Stimulated activated CD4-positive, alpha-beta T cell treated with anti-CD3 and anti-CD28 coated beads, Interleukin-2, amount 100 ng/mL, for 4 hours (primary cell): ENCODE measurements around the gene ART1.
"Not testable (repeated sequence)": the region's sequence is repeated elsewhere in the genome, so short reads cannot be mapped to it uniquely, and the experiment has no call there.

Experiments
- DNase-seq: peaks from one replicate; pipeline ENCODE4 v3.0.0-alpha.2; 2020; ENCODE audit warnings: low read depth

The ART1 gene, protein sequence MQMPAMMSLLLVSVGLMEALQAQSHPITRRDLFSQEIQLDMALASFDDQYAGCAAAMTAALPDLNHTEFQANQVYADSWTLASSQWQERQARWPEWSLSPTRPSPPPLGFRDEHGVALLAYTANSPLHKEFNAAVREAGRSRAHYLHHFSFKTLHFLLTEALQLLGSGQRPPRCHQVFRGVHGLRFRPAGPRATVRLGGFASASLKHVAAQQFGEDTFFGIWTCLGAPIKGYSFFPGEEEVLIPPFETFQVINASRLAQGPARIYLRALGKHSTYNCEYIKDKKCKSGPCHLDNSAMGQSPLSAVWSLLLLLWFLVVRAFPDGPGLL

DNA sequence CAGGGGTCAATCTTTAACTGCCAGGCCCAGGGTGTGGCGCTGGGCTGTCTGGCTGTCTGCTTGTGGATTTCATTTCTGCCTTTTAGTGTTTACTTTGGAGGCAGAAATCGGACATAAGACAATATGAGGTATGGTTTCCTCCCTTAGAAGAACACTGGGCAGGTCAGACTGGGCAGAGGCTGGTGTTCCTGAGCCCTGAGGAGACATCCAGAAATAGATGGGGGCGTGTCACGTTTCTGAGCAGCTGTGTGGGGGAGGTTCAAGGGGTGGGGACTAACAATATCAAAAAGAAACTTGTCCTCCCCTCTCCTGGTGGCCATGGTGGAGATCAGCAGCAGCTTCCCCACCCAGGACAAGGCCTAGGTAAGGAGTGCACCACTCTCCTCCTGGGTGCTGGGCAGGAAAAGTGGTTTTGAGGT lies at the start of gene ART1:
Gene ART1 (plus strand): TSS at position 312 of the 419 bp plus-strand sequence. CDS start 14,086 bp downstream, outside the sequence.
- no peak for DNase-seq

DNA sequence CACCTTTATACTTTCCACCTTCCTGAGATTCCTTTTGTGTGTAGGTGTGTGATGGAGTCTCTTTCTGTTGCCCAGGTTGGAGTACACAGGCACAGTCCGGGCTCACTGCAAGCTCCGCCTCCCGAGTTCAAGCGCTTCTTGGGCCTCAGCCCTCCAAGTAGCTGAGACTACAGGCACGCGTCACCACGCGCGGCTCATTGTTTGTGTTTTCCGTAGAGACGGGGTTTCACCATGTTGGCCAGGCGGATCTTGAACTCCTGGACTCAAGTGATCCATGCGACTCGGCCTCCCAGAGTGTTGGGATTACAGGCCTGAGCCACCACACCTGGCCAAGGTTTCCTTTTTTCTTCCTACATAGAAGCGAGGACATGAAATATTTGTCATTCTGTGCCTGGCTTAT lies 47.2 kb upstream of the ART1 start:
- not testable (repeated sequence) for DNase-seq

DNA sequence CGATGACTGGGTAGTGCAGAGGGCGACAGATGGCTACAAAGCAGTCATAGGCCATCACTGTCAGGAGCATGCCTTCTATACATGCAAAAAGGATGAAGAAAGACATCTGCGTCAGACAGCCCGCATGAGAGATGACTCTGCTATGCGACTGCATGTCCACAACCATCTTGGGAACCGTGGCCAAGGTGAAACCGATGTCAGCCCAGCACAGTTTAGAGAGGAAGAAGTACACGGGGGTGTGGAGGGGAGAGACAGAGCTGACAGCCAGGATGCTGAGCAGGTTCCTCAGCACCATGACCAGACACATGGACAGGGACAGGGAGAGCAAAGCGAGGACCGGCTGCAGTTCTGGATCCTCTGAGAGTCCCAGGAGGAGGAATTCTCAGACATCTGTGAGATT lies 44.7 kb upstream of the ART1 start:
- not testable (repeated sequence) for DNase-seq

DNA sequence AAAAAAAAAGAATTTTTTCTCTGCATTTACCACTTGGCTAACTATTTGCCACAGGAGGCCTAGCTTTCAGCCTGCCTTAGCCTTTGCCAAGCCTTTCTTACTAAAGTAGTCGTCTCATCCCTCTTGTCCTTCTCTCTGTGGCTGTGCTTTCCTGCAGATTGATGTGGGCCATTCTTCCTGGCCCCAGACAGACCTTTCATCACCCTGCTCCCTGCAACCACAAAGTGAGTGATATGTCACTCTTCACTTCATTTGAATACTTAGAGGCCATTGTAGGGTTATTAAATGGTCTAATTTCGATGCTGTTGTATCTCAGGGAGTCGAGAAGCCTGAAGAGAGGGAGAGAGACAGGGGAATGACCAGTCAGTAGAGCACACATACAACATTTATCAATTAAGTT lies 40.8 kb upstream of the ART1 start:
- DNase-seq, result no peak

DNA sequence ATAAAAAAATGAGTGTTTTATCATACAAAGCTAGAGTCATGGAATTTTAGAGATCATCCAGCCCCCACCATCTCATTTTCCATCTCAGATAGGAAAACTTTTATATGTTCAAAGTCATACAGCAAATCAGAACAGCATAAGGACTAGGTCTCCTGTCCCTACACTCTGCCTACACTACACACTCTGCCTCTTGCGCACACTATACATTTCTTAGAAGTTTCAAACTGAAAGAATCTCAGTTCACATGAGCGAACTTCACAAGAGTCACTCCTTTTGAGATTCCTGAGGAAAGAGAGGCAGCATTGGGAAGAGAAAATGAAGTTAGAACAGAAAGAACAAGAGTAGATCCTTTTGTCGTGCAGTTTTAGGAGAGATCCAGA lies 39.7 kb upstream of the ART1 start:
- DNase-seq, result no peak

DNA sequence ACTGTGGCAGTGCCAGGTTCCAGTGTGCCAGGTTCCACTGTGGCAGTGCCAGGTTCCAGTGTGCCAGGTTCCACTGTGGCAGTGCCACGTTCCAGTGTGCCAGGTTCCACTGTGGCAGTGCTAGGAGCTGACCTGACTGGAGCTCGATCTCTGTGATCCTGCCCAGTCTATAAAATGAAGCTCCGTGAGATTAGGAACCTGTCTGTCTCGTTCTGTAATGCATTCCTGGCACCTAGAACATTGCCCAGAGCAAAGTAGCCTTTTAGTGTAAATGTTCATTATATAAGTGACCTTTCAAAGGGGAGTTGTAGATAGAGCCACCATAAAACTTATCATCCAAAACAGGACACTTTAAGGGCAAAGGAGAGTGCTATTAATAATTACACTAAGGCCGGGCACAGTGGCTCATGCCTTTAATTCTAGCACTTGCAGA lies 39.1 kb upstream of the ART1 start:
- DNase-seq, result no peak

DNA sequence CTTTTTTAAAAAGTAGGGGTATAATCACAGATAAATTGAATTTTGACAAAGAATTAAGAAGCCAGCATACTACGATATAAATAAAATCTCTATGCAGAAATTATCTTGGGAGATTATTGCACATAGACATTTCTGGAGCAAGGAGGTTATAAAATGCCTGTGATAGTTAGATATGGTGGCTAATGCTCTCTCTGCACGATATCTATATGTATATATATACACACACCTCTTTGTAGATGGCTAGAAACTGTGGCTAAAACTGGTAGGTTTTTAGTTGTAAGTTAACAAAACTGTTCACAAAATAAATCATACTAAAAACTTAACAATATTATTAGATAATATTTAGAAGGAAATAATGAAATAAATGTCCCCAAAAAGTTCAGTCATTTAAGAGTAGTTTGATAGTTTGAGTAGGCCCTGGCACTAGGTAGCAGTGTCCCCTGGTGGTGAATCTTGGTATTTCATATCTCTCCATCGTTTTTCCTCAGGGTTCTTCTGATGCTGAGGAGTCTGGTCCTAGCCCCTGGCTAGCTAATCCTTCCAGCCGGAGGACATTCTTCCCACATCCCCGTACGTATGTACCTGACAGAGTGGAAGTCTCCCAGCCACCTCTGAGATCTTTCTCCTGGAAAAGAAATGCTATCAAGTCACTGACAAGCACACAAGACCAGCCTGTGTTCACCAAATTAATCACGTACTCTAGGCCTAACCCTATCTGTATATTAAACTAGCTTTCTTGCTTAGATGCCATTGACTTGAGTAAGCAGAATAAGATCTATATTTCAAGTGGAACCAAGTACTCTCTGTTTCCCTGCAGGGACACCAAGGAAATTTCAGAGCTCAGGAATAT lies 35.3 kb upstream of the ART1 start:
- DNase-seq, result peak; percentile 16

DNA sequence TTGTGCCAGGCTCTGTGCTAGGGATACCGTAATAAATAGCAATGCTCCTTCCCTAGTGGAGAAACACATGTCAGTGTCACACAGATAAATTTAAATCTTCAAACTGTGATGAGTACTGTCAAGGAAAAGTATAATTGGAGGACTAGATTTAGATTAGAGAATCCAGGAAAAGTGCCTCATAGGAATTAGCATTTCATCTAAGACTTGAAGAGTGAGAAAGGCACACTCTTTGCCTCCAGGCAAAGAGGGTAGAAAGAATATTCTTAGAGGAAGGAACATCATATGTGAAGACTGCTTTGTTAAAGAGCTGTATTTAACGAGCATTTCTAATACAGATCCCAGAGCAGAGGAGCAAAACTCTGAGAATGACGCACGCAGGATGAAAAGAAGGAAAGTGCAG lies 34.1 kb upstream of the ART1 start:
- DNase-seq, result no peak

DNA sequence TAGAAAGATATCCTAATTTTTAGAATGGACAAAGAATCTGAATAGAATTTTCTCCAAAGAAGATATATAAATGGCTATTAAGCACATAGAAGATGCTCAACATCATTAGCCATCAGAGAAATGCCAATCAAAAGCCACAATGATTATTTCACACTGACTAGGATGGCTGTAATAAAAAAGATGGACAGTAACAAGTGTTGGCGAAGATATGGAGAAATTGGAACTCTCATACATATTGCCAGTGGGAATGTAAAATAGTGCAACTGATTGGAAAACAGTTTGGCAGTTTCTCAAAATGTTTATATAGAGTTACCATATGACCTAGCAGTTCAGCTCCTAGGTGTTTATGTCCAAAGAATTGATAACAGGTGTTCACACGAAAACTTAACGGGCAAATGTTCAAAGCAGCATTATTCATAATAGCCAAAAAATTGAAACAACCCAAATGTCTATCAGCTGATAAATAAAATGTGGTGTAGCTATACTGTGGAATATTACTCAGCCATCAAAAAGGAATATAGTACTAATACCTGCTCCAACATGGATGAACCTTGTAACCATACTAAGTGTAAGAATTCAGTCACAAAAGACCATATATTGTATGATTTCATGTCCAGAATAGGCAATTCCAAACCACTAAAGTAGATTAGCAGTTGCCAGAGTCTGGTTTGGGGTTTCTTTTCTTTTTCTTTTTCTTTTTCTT lies 32.8 kb upstream of the ART1 start:
- no peak for DNase-seq

DNA sequence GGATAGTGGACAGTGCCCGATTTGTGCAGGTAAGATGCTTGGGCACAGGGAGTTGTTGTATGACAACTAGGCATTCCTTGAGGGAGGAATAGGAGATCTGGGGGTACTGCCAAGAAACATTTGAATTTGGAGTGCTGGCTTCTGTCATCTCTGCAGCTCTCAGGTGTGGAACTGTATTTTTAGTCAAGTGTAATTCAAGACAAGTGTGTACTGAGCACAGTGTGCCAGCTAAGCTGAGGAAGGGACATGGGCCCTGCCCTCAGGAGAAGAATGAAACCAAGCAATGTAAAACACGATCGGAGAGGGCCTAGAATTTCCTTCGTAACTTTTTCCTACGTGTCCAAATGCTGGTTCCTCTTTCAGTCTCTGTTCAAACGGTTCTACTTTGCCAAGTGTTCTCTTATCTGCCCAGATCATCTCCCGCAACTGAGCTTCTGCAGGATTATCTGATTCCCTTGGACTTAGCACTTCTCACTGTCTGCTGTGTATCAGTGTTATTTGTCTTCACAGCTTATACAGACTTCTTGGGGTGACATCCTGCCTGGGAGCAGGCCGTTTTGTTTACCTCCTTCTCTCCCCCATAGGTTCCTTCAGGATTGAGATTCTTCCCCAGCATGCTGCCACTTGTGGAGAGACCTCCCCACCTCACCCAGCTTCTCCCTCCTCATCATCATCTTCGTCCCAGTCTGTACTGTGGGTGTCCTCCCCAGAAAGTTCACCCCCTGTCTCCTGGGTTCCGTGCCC lies 30.8 kb upstream of the ART1 start:
- DNase-seq, result no peak

DNA sequence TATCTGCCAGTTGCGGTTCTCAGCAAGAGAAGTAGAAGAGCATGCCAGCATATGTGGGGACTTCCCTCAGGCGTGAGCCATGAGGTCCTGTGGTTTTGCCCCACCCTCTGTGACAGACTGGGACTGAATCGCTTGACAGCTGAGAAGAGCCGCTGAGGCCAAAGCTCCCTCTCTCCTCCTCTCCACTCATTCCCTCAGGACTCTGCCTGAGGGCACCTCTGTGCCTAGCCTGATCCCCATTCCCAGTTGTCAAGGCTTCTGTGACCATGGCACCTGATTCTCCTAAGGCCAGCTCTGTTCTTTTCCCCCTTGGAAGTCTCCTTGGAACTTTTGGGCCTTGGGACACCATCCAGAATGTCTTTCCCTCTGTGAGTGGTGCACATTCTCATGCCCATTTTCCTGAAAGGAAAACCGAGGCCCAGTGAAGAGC lies 30.2 kb upstream of the ART1 start:
- peak; percentile 28 for DNase-seq

DNA sequence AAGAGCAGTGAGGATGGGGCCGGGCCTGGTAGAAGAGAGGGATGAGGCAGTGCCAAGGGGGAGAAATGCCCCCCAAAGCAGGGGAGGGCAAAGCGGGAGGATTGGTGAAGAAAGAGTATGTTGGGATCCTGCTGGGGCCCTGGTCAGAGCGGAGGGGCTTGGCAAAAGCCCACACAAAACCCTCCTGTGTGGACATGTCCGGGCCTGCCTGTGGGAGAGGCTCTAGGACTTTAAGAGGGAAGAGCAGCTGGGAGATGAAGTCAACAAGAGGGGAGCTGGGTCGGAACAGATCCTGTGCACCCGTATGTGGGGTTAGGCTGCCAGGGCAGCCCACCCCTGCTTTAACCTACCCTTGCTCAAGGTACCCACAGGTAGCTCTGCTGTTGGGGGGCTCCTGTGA lies 28.9 kb upstream of the ART1 start:
- no peak for DNase-seq

DNA sequence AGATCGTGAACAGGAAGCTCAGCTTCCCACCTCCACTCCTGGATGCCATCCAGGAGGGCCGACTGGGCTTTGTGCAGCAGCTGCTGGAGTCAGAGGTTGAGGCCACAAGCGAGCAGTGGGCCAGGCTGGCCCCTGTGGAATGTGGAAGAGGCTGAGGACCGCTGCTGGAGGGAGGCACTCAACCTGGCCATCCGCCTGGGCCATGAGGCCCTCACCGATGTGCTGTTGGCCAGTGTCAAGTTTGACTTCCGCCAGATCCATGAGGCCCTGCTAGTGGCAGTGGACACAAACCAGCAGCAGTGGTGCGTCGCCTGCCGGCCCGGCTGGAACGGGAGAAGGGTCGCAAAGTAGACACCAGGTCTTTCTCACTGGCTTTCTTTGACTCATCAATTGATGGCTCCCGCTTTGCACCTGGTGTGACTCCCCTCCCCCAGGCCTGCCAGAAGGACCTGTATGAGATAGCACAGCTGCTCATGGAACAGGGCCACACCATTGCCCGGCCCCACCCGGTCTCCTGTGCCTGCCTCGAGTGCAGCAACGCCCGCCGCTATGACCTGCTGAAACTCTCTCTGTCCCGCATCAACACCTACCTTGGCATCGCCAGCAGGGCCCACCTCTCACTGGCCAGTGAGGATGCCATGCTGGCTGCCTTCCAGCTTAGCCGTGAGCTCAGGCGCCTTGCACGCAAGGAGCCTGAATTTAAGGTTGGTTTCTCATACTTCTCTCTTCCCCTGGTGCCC lies 28.0 kb upstream of the ART1 start:
- DNase-seq, result no peak

DNA sequence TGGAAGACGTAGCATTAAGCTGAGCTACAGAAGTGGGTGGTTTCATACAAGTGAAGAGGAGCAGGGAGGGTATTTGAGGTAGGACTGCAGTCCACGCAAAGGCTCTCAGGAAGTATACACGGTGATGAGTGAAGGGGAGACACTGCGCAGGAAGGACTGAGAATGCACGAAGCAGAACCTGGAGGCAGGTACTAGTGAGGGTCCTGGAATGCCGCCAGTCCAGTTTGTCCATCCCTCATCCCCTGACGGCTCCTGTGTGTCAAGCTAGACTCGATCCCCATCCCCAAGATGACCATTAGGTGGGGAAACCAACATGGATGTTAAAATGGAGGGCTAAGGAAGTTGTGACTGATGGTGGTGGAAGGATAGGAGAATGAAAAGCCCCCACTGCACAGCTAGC lies 26.9 kb upstream of the ART1 start:
- DNase-seq, result no peak

DNA sequence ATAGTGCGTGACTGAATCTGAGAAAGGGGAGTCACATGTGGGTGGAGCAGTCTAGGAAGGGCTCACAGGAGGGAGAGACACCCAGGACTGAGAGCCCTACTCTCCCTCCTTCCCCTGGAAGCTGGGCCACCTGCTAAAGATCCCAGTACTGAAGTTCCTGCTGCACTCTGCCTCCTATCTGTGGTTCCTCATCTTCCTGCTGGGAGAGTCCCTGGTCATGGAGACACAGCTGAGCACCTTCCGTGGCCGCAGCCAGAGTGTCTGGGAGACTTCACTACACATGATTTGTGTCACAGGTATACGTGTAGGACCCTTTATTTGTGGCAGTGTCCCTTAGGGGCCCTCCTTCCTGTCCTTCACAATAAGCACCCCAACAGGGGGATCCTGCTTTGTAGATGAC lies 22.4 kb upstream of the ART1 start:
- DNase-seq, result no peak

DNA sequence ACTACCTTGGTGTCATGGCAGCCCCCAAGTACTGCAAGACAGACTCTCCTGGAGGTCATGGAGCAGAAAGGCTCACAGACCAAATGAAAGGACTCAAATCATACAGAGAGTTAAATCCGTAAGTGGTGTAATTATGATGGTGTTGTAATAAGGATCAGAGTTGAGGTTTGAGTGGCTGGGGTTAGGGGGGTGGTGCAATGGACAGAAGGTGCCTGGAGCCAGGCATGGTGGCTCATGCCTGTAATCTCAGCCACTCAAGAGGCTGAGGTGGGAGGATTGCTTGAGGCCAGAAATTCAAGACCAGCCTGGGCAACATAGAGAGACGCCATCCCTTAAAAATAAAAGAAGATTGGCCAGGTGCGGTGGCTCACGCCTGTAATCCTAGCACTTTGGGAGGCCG lies 21.8 kb upstream of the ART1 start:
- DNase-seq, result no peak

DNA sequence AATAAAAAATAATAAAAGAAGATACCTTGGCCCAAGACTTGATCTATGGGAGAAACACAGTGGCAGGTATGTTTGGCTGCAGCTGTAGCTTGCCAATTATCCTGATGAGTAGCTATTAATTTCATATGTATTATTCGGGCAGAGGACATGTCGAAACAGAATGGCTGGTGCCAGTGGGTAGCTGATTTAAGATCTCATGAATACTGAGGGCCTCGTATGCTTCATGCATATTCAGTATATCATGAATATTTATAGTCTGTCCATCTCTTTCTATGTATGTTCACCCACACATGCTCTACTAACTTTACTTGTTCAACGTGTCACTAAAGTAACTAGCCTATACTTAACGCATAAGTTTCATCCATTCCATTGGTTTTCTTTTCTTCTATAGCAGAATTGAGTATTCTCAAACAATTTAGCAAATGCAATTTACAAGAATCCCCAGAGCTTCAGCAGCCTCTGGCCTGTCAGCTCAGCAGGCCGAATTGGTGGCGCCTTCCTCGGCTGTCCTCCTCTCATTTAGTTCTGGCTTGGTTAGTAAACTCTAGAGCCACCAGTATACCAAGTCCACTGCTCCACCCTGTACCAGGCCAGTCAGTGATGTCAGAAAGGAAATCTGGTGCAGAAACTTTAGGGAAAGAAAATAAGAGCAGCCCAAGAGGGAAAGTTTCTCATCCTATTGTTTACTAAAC lies 21.0 kb upstream of the ART1 start:
- no peak for DNase-seq

DNA sequence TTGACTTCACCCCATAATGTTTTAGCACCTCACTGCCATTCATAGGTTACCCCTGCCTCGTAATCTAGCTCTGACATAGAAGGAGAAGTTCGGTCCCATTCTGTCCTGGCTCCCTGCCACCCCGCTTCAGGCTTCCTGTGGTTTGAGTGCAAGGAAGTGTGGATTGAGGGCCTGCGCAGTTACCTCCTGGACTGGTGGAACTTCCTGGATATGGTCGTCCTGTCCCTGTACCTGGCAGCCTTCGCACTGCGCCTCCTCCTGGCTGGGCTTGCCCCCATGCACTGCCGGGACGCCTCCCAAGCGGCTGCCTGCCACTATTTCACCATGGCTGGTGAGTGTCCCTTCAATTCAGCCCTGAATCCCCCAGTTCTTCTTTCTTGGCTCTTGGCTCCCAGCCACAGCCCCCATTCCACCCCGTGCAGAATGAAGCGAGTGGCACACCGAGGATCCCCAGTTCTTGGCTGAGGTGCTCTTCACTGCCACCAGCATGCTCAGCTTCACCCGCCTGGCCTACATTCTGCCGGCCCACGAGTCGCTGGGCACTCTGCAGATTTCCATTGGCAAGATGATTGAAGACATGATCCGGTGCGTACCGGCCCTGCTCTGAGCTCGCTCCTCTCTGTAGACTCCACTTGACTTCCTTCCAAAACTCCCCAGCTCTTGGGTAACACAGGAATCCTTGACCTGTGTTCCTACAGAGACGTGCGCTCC lies 18.5 kb upstream of the ART1 start:
- DNase-seq, result no peak

DNA sequence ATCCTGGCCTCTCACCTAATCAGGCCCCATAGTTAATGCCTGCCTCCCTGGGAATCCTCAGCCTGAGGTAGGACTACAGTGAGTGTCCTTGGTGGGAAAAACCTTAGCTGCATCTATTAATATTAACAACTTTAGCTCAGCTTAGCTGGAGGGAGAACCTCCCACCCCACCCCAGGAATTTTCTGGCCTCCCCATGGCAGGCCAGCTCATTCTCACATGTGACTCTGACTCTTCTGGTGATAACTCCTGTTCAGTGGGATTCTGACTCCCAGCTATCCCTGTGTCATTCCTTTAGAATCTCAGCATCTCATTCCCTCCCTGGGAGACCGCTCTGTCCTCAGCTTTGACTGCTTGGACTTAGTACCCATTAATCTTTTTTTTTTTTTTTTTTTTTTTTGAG lies 17.6 kb upstream of the ART1 start:
- no peak for DNase-seq

DNA sequence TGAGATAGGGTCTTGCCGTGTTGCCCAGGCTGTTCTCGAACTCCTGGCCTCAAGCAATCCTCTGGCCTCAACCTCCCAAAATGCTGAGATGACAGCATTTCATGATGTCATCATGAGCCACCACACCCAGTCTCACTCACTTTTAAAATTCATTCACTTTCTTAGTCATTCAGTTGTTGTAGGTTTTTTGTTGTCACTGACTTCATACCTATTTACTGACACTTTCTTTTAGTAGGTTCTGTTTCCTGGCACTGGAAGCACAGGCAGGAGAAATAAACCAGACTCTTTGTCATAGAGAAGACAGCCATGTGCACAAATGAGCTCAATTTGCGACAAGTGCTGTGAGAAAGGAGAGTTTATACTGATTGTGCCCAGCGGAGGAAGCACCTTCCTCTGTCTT lies 13.6 kb upstream of the ART1 start:
- no peak for DNase-seq
